Endothelial cell of umbilical vein (primary cell): ENCODE results near the gene GIT2. TPM values are rescaled to one million over a fixed set of nuclear protein-coding genes. Genes with fewer than 3 reads are reported as not detected.
"Not testable (repeated sequence)": the region's sequence is repeated elsewhere in the genome, so short reads cannot be mapped to it uniquely, and the experiment has no call there.

Experiments
- BruUV-seq: library from RNA; stranded (reverse); fragments of 400-500 nt; replicated peaks from 2 replicates; lab custom pipeline; 2021; lab: Mats Ljungman, UMichigan
- CTCF ChIA-PET: fragments of 300-600, 350-600 bp; sonication (Branson Sonifier 250); formaldehyde crosslinking; loops from one replicate; lab custom pipeline; 2021; ENCODE audit warnings: antibody characterized with exemption, inconsistent platforms; lab: Charles Lee
- POLR2A ChIA-PET: fragments of 300-600, 350-600 bp; sonication (Branson Sonifier 250); formaldehyde crosslinking; loops from one replicate; lab custom pipeline; 2021; ENCODE audit warnings: antibody characterized with exemption, inconsistent platforms; lab: Charles Lee
- DNase-seq: peaks from one replicate; pipeline ENCODE4 v3.0.0-alpha.2; 2011; ENCODE audit warnings: low read depth, low spot score
- FAIRE-seq: peaks from 2 replicates; lab custom pipeline; 2011; peaks lifted over from hg19 to GRCh38; lab: Jason Lieb, UNC
- H2AFZ ChIP-seq: 2 replicates; pipeline ENCODE4 v1.6.0; 2012; ENCODE audit warnings: low read depth, low read length, control low read depth, inconsistent platforms
- H3K27ac ChIP-seq: 2 replicates; pipeline ENCODE4 v1.5.1; 2011; ENCODE audit warnings: low read depth, mild to moderate bottlenecking, control low read depth, low read length, moderate library complexity; ENCODE audit not compliant: insufficient read depth
- H3K27me3 ChIP-seq, 2 experiments: 2 replicates each; pipeline versions ENCODE4 v1.6.0 to v1.6.1; 2011; ENCODE audit warnings: low read length in 2 of 2, mixed read lengths in 1 of 2; ENCODE audit not compliant: control insufficient read depth in 2 of 2, insufficient read depth in 2 of 2
- H3K36me3 ChIP-seq, 2 experiments: 2 replicates in 1 of 2; 3 replicates in 1 of 2; pipeline ENCODE4 v1.5.1; 2011; ENCODE audit warnings: low read length in 2 of 2, mild to moderate bottlenecking in 1 of 2, moderate library complexity in 1 of 2; ENCODE audit not compliant: control insufficient read depth in 2 of 2, insufficient read depth in 2 of 2; ENCODE audit errors: extremely low read depth in 1 of 2
- H3K4me1 ChIP-seq: 3 replicates; pipeline ENCODE4 v1.5.1; 2011; ENCODE audit warnings: mild to moderate bottlenecking, low read length; ENCODE audit not compliant: control insufficient read depth, insufficient read depth; ENCODE audit errors: extremely low read depth
- H3K4me2 ChIP-seq: 2 replicates; pipeline ENCODE4 v1.6.1; 2011; ENCODE audit warnings: low read length, control low read depth, mixed read lengths; ENCODE audit not compliant: insufficient read depth
- H3K4me3 ChIP-seq, 3 experiments: fragments of 200-600 bp in 1 of 3; sonication (generic), shearing (Covaris generic) in 1 of 3; replicated peaks in 1 of 3; 2 replicates each; pipeline ENCODE4 v1.5.1; 2011 to 2016; ENCODE audit warnings: control low read depth in 3 of 3, low read length in 3 of 3, mild to moderate bottlenecking in 2 of 3, inconsistent platforms in 1 of 3, low read depth in 1 of 3, moderate library complexity in 1 of 3; ENCODE audit not compliant: insufficient read depth in 1 of 3
- H3K79me2 ChIP-seq: 2 replicates; pipeline ENCODE4 v1.6.0; 2012; ENCODE audit warnings: low read length, inconsistent platforms; ENCODE audit not compliant: control insufficient read depth, insufficient read depth
- H3K9ac ChIP-seq: replicated peaks from 2 replicates; pipeline ENCODE3; 2011; ENCODE audit warnings: low read length, control low read depth; ENCODE audit not compliant: insufficient read depth; ENCODE audit errors: extremely low read depth
- H3K9me1 ChIP-seq: replicated peaks from 3 replicates; pipeline ENCODE4 v1.6.0; 2011; ENCODE audit warnings: mild to moderate bottlenecking, low read length; ENCODE audit not compliant: control insufficient read depth, insufficient read depth; ENCODE audit errors: extremely low read depth
- H3K9me3 ChIP-seq: replicated peaks from 2 replicates; pipeline ENCODE4 v1.5.1; 2012; ENCODE audit warnings: low read length, inconsistent platforms; ENCODE audit not compliant: control insufficient read depth, insufficient read depth
- H4K20me1 ChIP-seq: replicated peaks from 2 replicates; pipeline ENCODE3; 2011; ENCODE audit warnings: mild to moderate bottlenecking, low read length; ENCODE audit not compliant: control insufficient read depth, insufficient read depth; ENCODE audit errors: extremely low read depth
- EZH2 ChIP-seq: IDR thresholded peaks from 2 replicates; pipeline ENCODE4 v1.6.1; 2012; ENCODE audit warnings: borderline replicate concordance, low read depth, mild to moderate bottlenecking, moderate library complexity, low read length, inconsistent platforms; ENCODE audit not compliant: severe bottlenecking
- FOS ChIP-seq: IDR thresholded peaks from 2 replicates; pipeline ENCODE4 v1.6.1; 2011; ENCODE audit warnings: mild to moderate bottlenecking, low read length, moderate library complexity, borderline replicate concordance; ENCODE audit not compliant: insufficient read depth
- GATA2 ChIP-seq: IDR thresholded peaks from 2 replicates; pipeline ENCODE4 v1.7.0; 2011; ENCODE audit warnings: low read depth, mild to moderate bottlenecking, moderate library complexity, mixed read lengths, low read length; ENCODE audit not compliant: insufficient read length, insufficient read depth
- JUN ChIP-seq: IDR thresholded peaks from 2 replicates; pipeline ENCODE4 v1.6.1; 2011; ENCODE audit warnings: borderline replicate concordance, low read depth; ENCODE audit not compliant: insufficient read length, insufficient read depth
- MYC ChIP-seq: IDR thresholded peaks from one replicate; pipeline ENCODE4 v1.6.1; 2011; ENCODE audit warnings: mild to moderate bottlenecking, low read depth, low read length
- POLR2A ChIP-seq: IDR thresholded peaks from 2 replicates; pipeline ENCODE4 v1.6.1; 2012; ENCODE audit warnings: low read depth, mild to moderate bottlenecking, control low read depth, low read length
- POLR2AphosphoS5 ChIP-seq: IDR thresholded peaks from 2 replicates; pipeline ENCODE4 v1.6.1; 2012; ENCODE audit warnings: low read depth, mild to moderate bottlenecking, control low read depth, low read length, moderate library complexity; ENCODE audit not compliant: insufficient read depth
- dilution Hi-C: fragments of 300-500 bp; cut with MboI; formaldehyde crosslinking; loops from one replicate; pipeline ENCODE4 v1.15.0; 2019; ENCODE audit warnings: low sequenced_read_pairs; ENCODE audit not compliant: extremely low pct_ligation_motif_present
- intact Hi-C: fragments of 100-400 bp; cut with micrococcal nuclease; formaldehyde crosslinking; loops from one replicate; pipeline ENCODE4 v1.10.0; 2022
- polyA plus RNA-seq, 4 experiments: library from polyadenylated mRNA; depleted of rRNA in 3 of 4; stranded (reverse) in 3 of 4; unstranded in 1 of 4; fragments of >200 nt; gene quantifications; 2 replicates each; pipeline versions ENCODE4 v1.2.1 to v1.2.3, GENCODE V29; 2011 to 2012; ENCODE audit warnings: missing spikeins in 1 of 4
- total RNA-seq: library from RNA; stranded (reverse); gene quantifications from 2 replicates; pipeline ENCODE4 v1.2.3, GENCODE V29; 2021
- TF ChIP-seq, protein P1 (sequence below): IDR thresholded peaks from 2 replicates; pipeline ENCODE4 v1.6.1; 2011; ENCODE audit not compliant: insufficient read depth, insufficient read length
- TF ChIP-seq, protein P2 (sequence below), 2 donors: IDR thresholded peaks; 1 replicate in 1 of 2; 2 replicates in 1 of 2; pipeline ENCODE4 v1.5.1; 2011; ENCODE audit warnings: low read length in 2 of 2, mild to moderate bottlenecking in 2 of 2, moderate library complexity in 2 of 2, control low read depth in 1 of 2, inconsistent platforms in 1 of 2, low read depth in 1 of 2; ENCODE audit not compliant: insufficient read depth in 1 of 2; ENCODE audit errors: extremely low read depth in 1 of 2

Gene GIT2
- total and polyA plus RNA-seq, 2 donors (not counting 3 experiments of a cell fraction or from before 2014, with no cell fraction given), result 37.3 to 77.2 TPM

DNA sequence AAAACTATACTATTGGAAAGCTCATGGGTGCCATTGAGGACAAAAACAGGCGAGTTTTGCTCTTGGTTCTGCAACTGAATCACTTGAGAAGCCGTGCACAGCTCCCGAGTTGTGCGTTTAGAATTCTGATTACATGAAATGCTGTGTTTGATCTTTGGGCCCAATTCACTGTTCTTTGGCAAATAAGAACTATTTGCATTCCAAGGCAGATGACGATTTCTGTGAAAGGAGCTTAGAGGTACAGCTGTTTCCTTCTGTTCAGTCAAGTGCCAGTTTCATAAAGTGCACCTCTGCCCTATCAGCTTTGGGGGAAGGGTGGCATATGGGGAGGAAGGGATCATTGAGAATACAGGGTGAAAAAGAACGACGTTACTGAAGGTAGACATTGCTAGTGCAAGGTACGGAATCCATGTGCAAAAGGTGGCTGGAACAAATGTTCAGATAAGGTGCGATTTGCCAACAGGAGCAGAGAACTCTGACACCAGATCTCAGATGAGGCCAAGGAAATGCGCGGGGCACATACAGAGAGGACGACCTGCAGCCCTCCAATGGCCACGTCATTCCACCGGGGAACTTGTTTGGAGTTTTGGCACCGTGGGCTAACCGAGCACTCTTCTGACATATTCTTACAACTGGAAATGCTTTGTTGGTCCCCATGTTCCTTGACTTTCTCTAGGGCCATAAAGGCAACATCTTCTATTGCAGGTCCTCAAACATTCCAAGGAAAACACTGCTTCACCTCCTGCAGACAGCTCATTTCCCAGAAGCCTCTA, 66.0 kb downstream of the GIT2 start:
- intact Hi-C loops, result no loop called here
- BruUV-seq, result no TSS peak
- POLR2A ChIA-PET, result no interaction called here

DNA sequence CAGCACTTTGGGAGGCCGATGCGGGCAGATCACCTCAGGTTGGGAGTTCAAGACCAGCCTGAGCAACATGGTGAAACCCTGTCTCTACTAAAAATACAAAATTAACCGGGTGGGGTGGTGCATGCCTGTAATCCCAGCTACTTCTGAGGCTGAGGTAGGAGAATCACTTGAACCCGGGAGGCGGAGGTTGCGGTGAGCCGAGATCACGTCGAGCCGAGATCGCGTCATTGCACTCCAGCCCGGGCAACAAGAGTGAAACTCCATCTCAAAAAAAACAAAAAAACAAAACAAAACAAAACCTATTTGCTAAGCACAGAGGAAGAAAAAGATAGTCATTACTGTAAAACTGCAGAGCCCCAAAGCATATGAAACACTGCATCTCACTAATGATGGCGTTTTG, 66.8 kb downstream of the GIT2 start:
- H3K27ac ChIP-seq, intact Hi-C loops, H3K79me2 ChIP-seq, dilution Hi-C loops, FAIRE-seq, BruUV-seq, H3K27me3 ChIP-seq, H3K9me3 ChIP-seq, H3K4me2 ChIP-seq, H3K4me3 ChIP-seq, H2AFZ ChIP-seq, H3K4me1 ChIP-seq, H3K9me1 ChIP-seq, DNase-seq, POLR2A ChIA-PET, H3K9ac ChIP-seq, H4K20me1 ChIP-seq: not testable (repeated sequence)
- CTCF ChIA-PET, result interaction anchor here (1.1 to 9.7 kb wide), 7 partner anchors 9 to 78 kb away, joined by 3 to 147 read pairs (median 8); partner anchors contain the start of gene TCHP
- H3K36me3 ChIP-seq, result peaks cover 13 to 28% of the 10 kb centered on the region in 2 experiments

More for the DNA sequence above, 66.0 kb downstream of the GIT2 start:
- DNase-seq, result no peak
- no peak overlapping the region for H3K27ac ChIP-seq
- no peak overlapping the region for H2AFZ ChIP-seq
- H3K79me2 ChIP-seq, result no peaks in the 10 kb centered on the region
- H3K27me3 ChIP-seq, result no peaks in the 10 kb centered on the region
- H3K4me3 ChIP-seq, result no peak overlapping the region
- FAIRE-seq, result no peak
- no peaks in the 10 kb centered on the region for H3K9me1 ChIP-seq
- H3K4me2 ChIP-seq, result no peak overlapping the region
- TF ChIP-seq, protein P1, sequence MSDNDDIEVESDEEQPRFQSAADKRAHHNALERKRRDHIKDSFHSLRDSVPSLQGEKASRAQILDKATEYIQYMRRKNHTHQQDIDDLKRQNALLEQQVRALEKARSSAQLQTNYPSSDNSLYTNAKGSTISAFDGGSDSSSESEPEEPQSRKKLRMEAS, result no peak
- TF ChIP-seq EZH2, result no peak
- no peak for TF ChIP-seq FOS
- TF ChIP-seq GATA2, result no peak
- no peak for TF ChIP-seq POLR2AphosphoS5
- TF ChIP-seq, protein P2, sequence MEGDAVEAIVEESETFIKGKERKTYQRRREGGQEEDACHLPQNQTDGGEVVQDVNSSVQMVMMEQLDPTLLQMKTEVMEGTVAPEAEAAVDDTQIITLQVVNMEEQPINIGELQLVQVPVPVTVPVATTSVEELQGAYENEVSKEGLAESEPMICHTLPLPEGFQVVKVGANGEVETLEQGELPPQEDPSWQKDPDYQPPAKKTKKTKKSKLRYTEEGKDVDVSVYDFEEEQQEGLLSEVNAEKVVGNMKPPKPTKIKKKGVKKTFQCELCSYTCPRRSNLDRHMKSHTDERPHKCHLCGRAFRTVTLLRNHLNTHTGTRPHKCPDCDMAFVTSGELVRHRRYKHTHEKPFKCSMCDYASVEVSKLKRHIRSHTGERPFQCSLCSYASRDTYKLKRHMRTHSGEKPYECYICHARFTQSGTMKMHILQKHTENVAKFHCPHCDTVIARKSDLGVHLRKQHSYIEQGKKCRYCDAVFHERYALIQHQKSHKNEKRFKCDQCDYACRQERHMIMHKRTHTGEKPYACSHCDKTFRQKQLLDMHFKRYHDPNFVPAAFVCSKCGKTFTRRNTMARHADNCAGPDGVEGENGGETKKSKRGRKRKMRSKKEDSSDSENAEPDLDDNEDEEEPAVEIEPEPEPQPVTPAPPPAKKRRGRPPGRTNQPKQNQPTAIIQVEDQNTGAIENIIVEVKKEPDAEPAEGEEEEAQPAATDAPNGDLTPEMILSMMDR (IDR thresholded peaks at IDR 0.05; ENCODE audit: extremely low read depth in 1 of 2, insufficient read depth in 1 of 2, low read depth in 1 of 2, low read length in 2 of 2), result no peak
- no peak for TF ChIP-seq JUN
- TF ChIP-seq MYC, result no peak
- TF ChIP-seq POLR2A, result no peak
- H3K9me3 ChIP-seq, result no peaks in the 10 kb centered on the region
- no peaks in the 10 kb centered on the region for H4K20me1 ChIP-seq
- no peak overlapping the region for H3K9ac ChIP-seq
- H3K4me1 ChIP-seq, result no peaks in the 10 kb centered on the region
- CTCF ChIA-PET, result interaction anchor here (0.9 to 9.7 kb wide), 3 partner anchors 10 to 79 kb away, joined by 3 to 147 read pairs (median 12); no protein-coding TSS in a partner anchor
- H3K36me3 ChIP-seq, result peaks cover 13 to 28% of the 10 kb centered on the region in 2 experiments
- dilution Hi-C loops, result no loop called here
